Measurements from ENCODE around the gene MMD2. TPM values are rescaled to one million over a fixed set of nuclear protein-coding genes. Genes with fewer than 3 reads are reported as not detected.
A peak's percentile ranks its signal among the peaks of the same experiment; 100 is the strongest.
"Not testable (repeated sequence)": the region's sequence is repeated elsewhere in the genome, so short reads cannot be mapped to it uniquely, and the experiment has no call there.

Gene MMD2
- total RNA-seq, 2 experiments from 2014 or later = not detected

- H3K27me3 Mint-ChIP-seq (ENCODE audit: low read depth); DNase-seq; POLR2A ChIA-PET; H3K4me3 Mint-ChIP-seq; ATAC-seq; H3K9me3 Mint-ChIP-seq (ENCODE audit: insufficient read depth); CTCF ChIA-PET; H3K27ac Mint-ChIP-seq: not testable (repeated sequence)
- Mint-ChIP-seq H3K36me3 (ENCODE audit: low read depth) (peaks cover 67% of the 10 kb centered on the region), H3K4me1 (ENCODE audit: low read depth) (peaks cover 29% of the 10 kb centered on the region)
These were observed 22.4 kb upstream of the MMD2 start for GRCh38 chr7:4981295-4981890.

- POLR2A ChIA-PET; H3K27ac Mint-ChIP-seq; H3K9me3 Mint-ChIP-seq (ENCODE audit: insufficient read depth); H3K27me3 Mint-ChIP-seq (ENCODE audit: low read depth); DNase-seq; ATAC-seq: not testable (repeated sequence)
- CTCF ChIA-PET = interaction anchor here (1.1 kb wide), 1 partner anchor 129 kb away, joined by 3 read pairs; no protein-coding TSS in a partner anchor
- Mint-ChIP-seq H3K4me1 (ENCODE audit: low read depth) (peaks cover 25% of the 10 kb centered on the region), H3K4me3 (peak overlapping the region; percentile 45), H3K36me3 (ENCODE audit: low read depth) (peaks cover 37% of the 10 kb centered on the region)
These were observed 16.6 kb upstream of the MMD2 start for GRCh38 chr7:4975626-4976025.

GRCh38 chr7:4973728-4974198 lies 14.8 kb upstream of the MMD2 start:
- POLR2A ChIA-PET = interaction anchor here (0.8 to 1.2 kb wide), 2 partner anchors 113 to 199 kb away, joined by 3 read pairs; partner anchors contain the start of gene AP5Z1

GRCh38 chr7:4972446-4972845 lies 13.5 kb upstream of the MMD2 start:
- ATAC-seq; H3K27me3 Mint-ChIP-seq (ENCODE audit: low read depth); POLR2A ChIA-PET; H3K9me3 Mint-ChIP-seq (ENCODE audit: insufficient read depth); H3K27ac Mint-ChIP-seq; H3K4me3 Mint-ChIP-seq; DNase-seq: not testable (repeated sequence)
- CTCF ChIA-PET = interaction anchor here (2.3 to 2.8 kb wide), 2 partner anchors 10 to 202 kb away, joined by 10 to 20 read pairs; no protein-coding TSS in a partner anchor
- Mint-ChIP-seq H3K36me3 (ENCODE audit: low read depth) (peaks cover 15% of the 10 kb centered on the region), H3K4me1 (ENCODE audit: low read depth) (peaks cover 18% of the 10 kb centered on the region)

More at GRCh38 chr7:4973728-4974198, 14.8 kb upstream of the MMD2 start:
- CTCF ChIA-PET = interaction anchor here (0.6 to 2.8 kb wide), 42 partner anchors 8 to 423 kb away, joined by 3 to 48 read pairs (median 4); partner anchors contain the start of genes AP5Z1, RADIL, RBAK and WIPI2
- H3K4me1 Mint-ChIP-seq (ENCODE audit: low read depth) = peaks cover 23% of the 10 kb centered on the region
- peaks cover 27% of the 10 kb centered on the region for H3K36me3 Mint-ChIP-seq (ENCODE audit: low read depth)
- ATAC-seq (peak; percentile 95), DNase-seq (peak; percentile 96)
- no peaks in the 10 kb centered on the region for H3K27me3 Mint-ChIP-seq (ENCODE audit: low read depth)
- H3K27ac Mint-ChIP-seq = peak overlapping the region; percentile 95
- peak overlapping the region; percentile 90 for H3K4me3 Mint-ChIP-seq
- no peaks in the 10 kb centered on the region for H3K9me3 Mint-ChIP-seq (ENCODE audit: insufficient read depth)

GRCh38 chr7:4965295-4966022 lies 6.5 kb upstream of the MMD2 start:
- H3K27ac Mint-ChIP-seq = no peak overlapping the region
- H3K36me3 Mint-ChIP-seq (ENCODE audit: low read depth) = no peaks in the 10 kb centered on the region
- POLR2A ChIA-PET = no interaction called here
- H3K4me1 Mint-ChIP-seq (ENCODE audit: low read depth) = peaks cover 4% of the 10 kb centered on the region
- peaks cover 2% of the 10 kb centered on the region for H3K27me3 Mint-ChIP-seq (ENCODE audit: low read depth)
- no peak overlapping the region for H3K4me3 Mint-ChIP-seq
- CTCF ChIA-PET = interaction anchor here (0.7 to 1.0 kb wide), 2 partner anchors 9 to 340 kb away, joined by 3 read pairs; no protein-coding TSS in a partner anchor
- no peak for ATAC-seq
- H3K9me3 Mint-ChIP-seq (ENCODE audit: insufficient read depth) = no peaks in the 10 kb centered on the region
- DNase-seq = no peak

- Mint-ChIP-seq H3K9me3 (ENCODE audit: insufficient read depth) (no peaks in the 10 kb centered on the region), H3K36me3 (ENCODE audit: low read depth) (no peaks in the 10 kb centered on the region), H3K27me3 (ENCODE audit: low read depth) (peaks cover 2% of the 10 kb centered on the region), H3K27ac (no peak overlapping the region), H3K4me1 (ENCODE audit: low read depth) (peaks cover 4% of the 10 kb centered on the region), H3K4me3 (no peak overlapping the region)
- CTCF ChIA-PET = interaction anchor here (1.9 kb wide), 1 partner anchor 10 kb away, joined by 6 read pairs; no protein-coding TSS in a partner anchor
- ATAC-seq (no peak), DNase-seq (no peak)
- POLR2A ChIA-PET = no interaction called here
These were observed 5.5 kb upstream of the MMD2 start for GRCh38 chr7:4964506-4964905.

GRCh38 chr7:4962872-4963775 lies 4.1 kb upstream of the MMD2 start:
- ATAC-seq = no peak
- ChIA-PET CTCF (interaction anchor here (1.9 kb wide), 1 partner anchor 11 kb away, joined by 6 read pairs; no protein-coding TSS in a partner anchor), POLR2A (no interaction called here)
- Mint-ChIP-seq H3K36me3 (ENCODE audit: low read depth) (no peaks in the 10 kb centered on the region), H3K4me1 (ENCODE audit: low read depth) (peaks cover 6% of the 10 kb centered on the region), H3K27me3 (ENCODE audit: low read depth) (peaks cover 7% of the 10 kb centered on the region), H3K4me3 (no peak overlapping the region), H3K27ac (no peak overlapping the region), H3K9me3 (ENCODE audit: insufficient read depth) (no peaks in the 10 kb centered on the region)
- DNase-seq = no peak

- ATAC-seq (no peak), DNase-seq (no peak)
- ChIA-PET CTCF (no interaction called here), POLR2A (no interaction called here)
- Mint-ChIP-seq H3K9me3 (ENCODE audit: insufficient read depth) (no peaks in the 10 kb centered on the region), H3K4me1 (ENCODE audit: low read depth) (peaks cover 2% of the 10 kb centered on the region), H3K27me3 (ENCODE audit: low read depth) (peaks cover 16% of the 10 kb centered on the region), H3K27ac (no peak overlapping the region), H3K36me3 (ENCODE audit: low read depth) (no peaks in the 10 kb centered on the region), H3K4me3 (no peak overlapping the region)
These were observed 1.4 kb upstream of the MMD2 start for GRCh38 chr7:4960363-4960762.

GRCh38 chr7:4959893-4960292 lies 906 bp upstream of the MMD2 start:
- no peak overlapping the region for H3K27ac Mint-ChIP-seq
- peaks cover 2% of the 10 kb centered on the region for H3K4me1 Mint-ChIP-seq (ENCODE audit: low read depth)
- no peaks in the 10 kb centered on the region for H3K9me3 Mint-ChIP-seq (ENCODE audit: insufficient read depth)
- H3K36me3 Mint-ChIP-seq (ENCODE audit: low read depth) = no peaks in the 10 kb centered on the region
- ChIA-PET POLR2A (no interaction called here), CTCF (no interaction called here)
- ATAC-seq = no peak
- H3K27me3 Mint-ChIP-seq (ENCODE audit: low read depth) = peaks cover 20% of the 10 kb centered on the region
- no peak overlapping the region for H3K4me3 Mint-ChIP-seq
- DNase-seq = no peak

- no peak for ATAC-seq
- POLR2A ChIA-PET = no interaction called here
- Mint-ChIP-seq H3K27ac (no peak overlapping the region), H3K9me3 (ENCODE audit: insufficient read depth) (no peaks in the 10 kb centered on the region), H3K4me3 (no peak overlapping the region), H3K36me3 (ENCODE audit: low read depth) (no peaks in the 10 kb centered on the region), H3K27me3 (ENCODE audit: low read depth) (peaks cover 19% of the 10 kb centered on the region), H3K4me1 (ENCODE audit: low read depth) (peaks cover 2% of the 10 kb centered on the region)
- CTCF ChIA-PET = no interaction called here
- DNase-seq = no peak
These were observed 319 bp upstream of the MMD2 start for GRCh38 chr7:4959306-4959705.

- Mint-ChIP-seq H3K4me1 (ENCODE audit: low read depth) (peaks cover 2% of the 10 kb centered on the region), H3K27ac (no peak overlapping the region), H3K4me3 (no peak overlapping the region), H3K9me3 (ENCODE audit: insufficient read depth) (no peaks in the 10 kb centered on the region), H3K27me3 (ENCODE audit: low read depth) (peaks cover 22% of the 10 kb centered on the region), H3K36me3 (ENCODE audit: low read depth) (no peaks in the 10 kb centered on the region)
- ChIA-PET CTCF (no interaction called here), POLR2A (no interaction called here)
- no peak for DNase-seq
- no peak for ATAC-seq
These were observed 1.0 kb downstream of the MMD2 start for GRCh38 chr7:4957847-4958476.
